Esophagus squamous epithelium (tissue), 4 donors: ENCODE data around the gene DLX1.

ENCODE experiments used
- POLR2A ChIP-seq, 4 donors: fragments of 450-650 bp; IDR thresholded peaks; one replicate each; pipeline ENCODE4 v1.6.1; 2017; ENCODE audit warnings: antibody characterized with exemption in 4 of 4, mild to moderate bottlenecking in 4 of 4, moderate library complexity in 3 of 4
- TF ChIP-seq, protein P1 (sequence below), 6 experiments: fragments of 450-650 bp in 4 of 6; fragments of 200-600 bp in 2 of 6; sonication (generic) in 2 of 6; IDR thresholded peaks; one replicate each; pipeline ENCODE4 v1.5.1; 2016 to 2019; ENCODE audit warnings: antibody characterized with exemption in 6 of 6, mild to moderate bottlenecking in 4 of 6, moderate library complexity in 4 of 6

DNA sequence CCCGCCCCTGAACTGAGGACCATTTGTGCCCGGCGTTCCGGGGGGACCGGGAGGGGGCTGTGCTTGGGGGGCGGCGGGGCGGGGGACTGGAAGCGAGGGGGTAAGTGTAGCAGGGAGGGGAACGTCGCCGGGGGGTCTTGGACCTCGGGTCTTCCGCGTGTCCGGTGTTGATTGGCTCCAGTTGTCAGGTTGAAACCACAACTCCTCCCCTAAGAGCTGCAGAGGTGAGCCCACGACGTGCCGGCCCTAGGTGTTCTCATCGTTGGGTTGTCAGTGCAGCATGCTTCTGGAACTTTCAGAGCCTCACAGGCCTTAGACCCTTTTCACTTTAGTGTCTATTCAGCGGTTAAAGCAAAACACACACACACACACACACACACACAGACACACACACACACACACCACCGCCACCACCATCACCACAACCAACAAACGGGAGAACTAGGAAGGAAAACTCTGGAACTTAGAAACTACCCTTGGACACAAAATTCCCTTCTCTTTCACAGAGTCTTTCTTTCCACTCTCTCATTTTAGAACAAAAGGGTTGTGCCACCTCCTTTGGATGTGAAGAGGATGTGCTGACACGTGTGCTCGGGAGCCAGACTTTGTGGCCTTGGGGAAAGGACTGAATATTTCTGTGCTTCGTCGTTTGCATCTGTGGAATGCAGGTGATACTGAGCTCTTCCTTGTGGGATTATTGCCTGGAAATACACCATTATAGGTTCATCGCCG, 24.1 kb downstream of the DLX1 start:
- TF ChIP-seq, protein P1, sequence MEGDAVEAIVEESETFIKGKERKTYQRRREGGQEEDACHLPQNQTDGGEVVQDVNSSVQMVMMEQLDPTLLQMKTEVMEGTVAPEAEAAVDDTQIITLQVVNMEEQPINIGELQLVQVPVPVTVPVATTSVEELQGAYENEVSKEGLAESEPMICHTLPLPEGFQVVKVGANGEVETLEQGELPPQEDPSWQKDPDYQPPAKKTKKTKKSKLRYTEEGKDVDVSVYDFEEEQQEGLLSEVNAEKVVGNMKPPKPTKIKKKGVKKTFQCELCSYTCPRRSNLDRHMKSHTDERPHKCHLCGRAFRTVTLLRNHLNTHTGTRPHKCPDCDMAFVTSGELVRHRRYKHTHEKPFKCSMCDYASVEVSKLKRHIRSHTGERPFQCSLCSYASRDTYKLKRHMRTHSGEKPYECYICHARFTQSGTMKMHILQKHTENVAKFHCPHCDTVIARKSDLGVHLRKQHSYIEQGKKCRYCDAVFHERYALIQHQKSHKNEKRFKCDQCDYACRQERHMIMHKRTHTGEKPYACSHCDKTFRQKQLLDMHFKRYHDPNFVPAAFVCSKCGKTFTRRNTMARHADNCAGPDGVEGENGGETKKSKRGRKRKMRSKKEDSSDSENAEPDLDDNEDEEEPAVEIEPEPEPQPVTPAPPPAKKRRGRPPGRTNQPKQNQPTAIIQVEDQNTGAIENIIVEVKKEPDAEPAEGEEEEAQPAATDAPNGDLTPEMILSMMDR (IDR thresholded peaks at IDR 0.05) = no peak
- TF ChIP-seq POLR2A (IDR thresholded peaks at IDR 0.05) = no peak
